Ectodermal cell (in vitro differentiated cells): Measurements from ENCODE around the gene SIL1.
"Not testable (repeated sequence)": the region's sequence is repeated elsewhere in the genome, so short reads cannot be mapped to it uniquely, and the experiment has no call there.

Experiments used
- H3K27ac ChIP-seq: 2 replicates; pipeline ENCODE4 v1.7.0; 2013; ENCODE audit warnings: mild to moderate bottlenecking, low read depth, low read length; ENCODE audit not compliant: insufficient read depth, poor library complexity, severe bottlenecking
- H3K27me3 ChIP-seq: 2 replicates; pipeline ENCODE4 v1.7.0; 2013; ENCODE audit warnings: mild to moderate bottlenecking, low read length; ENCODE audit not compliant: insufficient read depth, control insufficient read depth, poor library complexity, severe bottlenecking
- H3K36me3 ChIP-seq: one replicate; pipeline ENCODE4 v1.7.0; 2013; ENCODE audit warnings: low read length; ENCODE audit not compliant: control insufficient read depth, insufficient read depth
- H3K4me1 ChIP-seq: one replicate; pipeline ENCODE4 v1.7.0; 2013; ENCODE audit warnings: low read length; ENCODE audit not compliant: control insufficient read depth, insufficient read depth
- H3K4me3 ChIP-seq: 2 replicates; pipeline ENCODE4 v1.7.0; 2013; ENCODE audit warnings: low read depth, low read length, control low read depth; ENCODE audit not compliant: insufficient read depth
- H3K9me3 ChIP-seq: 2 replicates; pipeline ENCODE4 v1.7.0; 2013; ENCODE audit warnings: mild to moderate bottlenecking, low read length, moderate library complexity; ENCODE audit not compliant: control insufficient read depth
- WGBS, 2 experiments: methylation state at CpG; one replicate each; pipeline ENCODE4 v1.1.7; 2013; ENCODE audit warnings: missing lambda C conversion rate in 2 of 2; 5-methylcytosine and 5-hydroxymethylcytosine counted together

Gene SIL1

GRCh38 chr5:139223481-139223880, 25.3 kb upstream of the SIL1 start:
- H3K9me3 ChIP-seq = no peaks in the 10 kb centered on the region
- H3K4me3 ChIP-seq = no peak overlapping the region
- H3K27ac ChIP-seq = no peak overlapping the region
- WGBS, 2 experiments = 91 to 100% methylated on average over 3 of the region's 3 CpGs
- H3K27me3 ChIP-seq = no peaks in the 10 kb centered on the region
- H3K4me1 ChIP-seq = no peaks in the 10 kb centered on the region
- no peaks in the 10 kb centered on the region for H3K36me3 ChIP-seq

DNA sequence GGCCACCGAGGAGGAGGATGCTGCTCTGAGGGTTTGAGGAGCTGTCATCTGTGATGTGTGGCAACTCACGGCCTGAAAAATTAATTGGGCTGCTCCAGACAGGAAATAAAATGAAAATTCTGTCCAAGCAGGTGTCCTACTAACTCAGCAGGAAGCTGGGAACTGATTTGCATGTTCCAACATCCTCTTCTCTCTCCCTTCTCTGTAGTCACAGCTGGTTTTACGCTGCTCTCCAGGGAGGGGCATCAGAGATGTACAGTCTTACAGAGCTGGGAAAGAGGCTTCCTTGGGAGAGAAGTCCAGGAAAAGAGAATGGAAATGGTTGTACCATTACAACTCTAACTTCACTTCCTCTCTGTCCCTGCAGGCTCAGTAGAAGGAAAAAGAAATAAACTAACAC, 24.2 kb upstream of the SIL1 start:
- Histone ChIP-seq H3K27ac (no peak overlapping the region), H3K27me3 (no peaks in the 10 kb centered on the region), H3K4me1 (no peaks in the 10 kb centered on the region), H3K4me3 (no peak overlapping the region), H3K36me3 (no peaks in the 10 kb centered on the region), H3K9me3 (no peaks in the 10 kb centered on the region)
- WGBS, 2 experiments = 79 to 82% methylated on average over 2 to 3 of the region's 3 CpGs

DNA sequence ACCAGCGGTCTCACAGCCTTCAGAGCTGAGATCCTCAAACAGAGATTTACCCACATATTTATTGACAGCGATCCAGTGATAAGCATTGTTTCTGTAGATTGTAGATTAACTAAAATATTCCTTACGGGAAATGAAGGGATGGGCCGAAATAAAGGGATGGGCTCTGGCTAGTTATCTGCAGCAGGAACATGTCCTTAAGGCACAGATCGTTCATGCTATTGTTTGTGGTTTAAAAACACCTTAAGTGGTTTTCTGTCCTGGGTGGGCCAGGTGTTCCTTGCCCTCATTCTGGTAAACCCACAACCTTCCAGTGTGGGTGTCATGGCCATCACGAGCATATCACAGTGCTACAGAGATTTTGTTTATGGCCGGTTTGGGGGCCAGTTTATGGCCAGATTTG, 19.9 kb upstream of the SIL1 start:
- H3K9me3 ChIP-seq, H3K36me3 ChIP-seq, H3K27ac ChIP-seq, H3K4me1 ChIP-seq, H3K27me3 ChIP-seq, H3K4me3 ChIP-seq: not testable (repeated sequence)
- 81 to 83% methylated on average over 6 to 7 of the region's 7 CpGs for WGBS, 2 experiments

- no peaks in the 10 kb centered on the region for H3K36me3 ChIP-seq
- H3K4me1 ChIP-seq = no peaks in the 10 kb centered on the region
- H3K4me3 ChIP-seq = no peak overlapping the region
- no peaks in the 10 kb centered on the region for H3K27me3 ChIP-seq
- H3K9me3 ChIP-seq = no peaks in the 10 kb centered on the region
- no peak overlapping the region for H3K27ac ChIP-seq
- WGBS, 2 experiments = 87 to 90% methylated on average over 14 of the region's 15 CpGs
Observed at GRCh38 chr5:139215107-139215975, 17.2 kb upstream of the SIL1 start.

- no peaks in the 10 kb centered on the region for H3K36me3 ChIP-seq
- no peaks in the 10 kb centered on the region for H3K4me1 ChIP-seq
- 95 to 100% methylated on average over 2 of the region's 2 CpGs for WGBS, 2 experiments
- H3K9me3 ChIP-seq = no peaks in the 10 kb centered on the region
- H3K27ac ChIP-seq = no peak overlapping the region
- no peak overlapping the region for H3K4me3 ChIP-seq
- no peaks in the 10 kb centered on the region for H3K27me3 ChIP-seq
Observed at GRCh38 chr5:139214646-139215045, 16.5 kb upstream of the SIL1 start.

GRCh38 chr5:139212906-139213305, 14.7 kb upstream of the SIL1 start:
- WGBS, 2 experiments = 93 to 95% methylated on average over 2 of the region's 2 CpGs
- Histone ChIP-seq H3K4me1 (no peaks in the 10 kb centered on the region), H3K36me3 (no peaks in the 10 kb centered on the region), H3K27ac (no peak overlapping the region), H3K4me3 (no peak overlapping the region), H3K9me3 (no peaks in the 10 kb centered on the region), H3K27me3 (no peaks in the 10 kb centered on the region)

- no peaks in the 10 kb centered on the region for H3K4me1 ChIP-seq
- H3K36me3 ChIP-seq = no peaks in the 10 kb centered on the region
- 85 to 91% methylated on average over 2 to 3 of the region's 3 CpGs for WGBS, 2 experiments
- no peak overlapping the region for H3K27ac ChIP-seq
- no peaks in the 10 kb centered on the region for H3K9me3 ChIP-seq
- H3K4me3 ChIP-seq = no peak overlapping the region
- no peaks in the 10 kb centered on the region for H3K27me3 ChIP-seq
Observed at GRCh38 chr5:139212486-139212885, 14.3 kb upstream of the SIL1 start.

DNA sequence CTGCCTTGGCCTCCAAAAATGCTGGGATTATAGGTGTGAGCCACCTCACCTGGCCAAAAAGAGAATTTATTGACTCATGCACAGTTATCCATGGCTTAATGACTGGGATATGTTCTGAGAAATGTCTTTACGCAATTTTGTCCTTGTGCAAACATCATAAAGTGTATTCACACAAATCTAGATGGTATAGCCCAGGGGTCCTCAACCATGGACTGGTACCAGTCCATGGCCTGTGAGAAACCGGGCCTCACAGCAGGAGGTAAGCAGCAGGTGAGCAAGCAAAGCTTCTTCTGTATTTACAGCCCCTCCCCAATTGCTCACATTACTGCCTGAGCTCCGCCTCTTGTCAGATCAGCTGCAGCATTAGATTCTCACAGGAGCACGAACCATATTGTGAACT, 12.4 kb upstream of the SIL1 start:
- no peaks in the 10 kb centered on the region for H3K4me1 ChIP-seq
- H3K27me3 ChIP-seq = no peaks in the 10 kb centered on the region
- 65 to 68% methylated on average over 4 of the region's 4 CpGs for WGBS, 2 experiments
- no peak overlapping the region for H3K4me3 ChIP-seq
- H3K27ac ChIP-seq = no peak overlapping the region
- H3K36me3 ChIP-seq = no peaks in the 10 kb centered on the region
- H3K9me3 ChIP-seq = no peaks in the 10 kb centered on the region

DNA sequence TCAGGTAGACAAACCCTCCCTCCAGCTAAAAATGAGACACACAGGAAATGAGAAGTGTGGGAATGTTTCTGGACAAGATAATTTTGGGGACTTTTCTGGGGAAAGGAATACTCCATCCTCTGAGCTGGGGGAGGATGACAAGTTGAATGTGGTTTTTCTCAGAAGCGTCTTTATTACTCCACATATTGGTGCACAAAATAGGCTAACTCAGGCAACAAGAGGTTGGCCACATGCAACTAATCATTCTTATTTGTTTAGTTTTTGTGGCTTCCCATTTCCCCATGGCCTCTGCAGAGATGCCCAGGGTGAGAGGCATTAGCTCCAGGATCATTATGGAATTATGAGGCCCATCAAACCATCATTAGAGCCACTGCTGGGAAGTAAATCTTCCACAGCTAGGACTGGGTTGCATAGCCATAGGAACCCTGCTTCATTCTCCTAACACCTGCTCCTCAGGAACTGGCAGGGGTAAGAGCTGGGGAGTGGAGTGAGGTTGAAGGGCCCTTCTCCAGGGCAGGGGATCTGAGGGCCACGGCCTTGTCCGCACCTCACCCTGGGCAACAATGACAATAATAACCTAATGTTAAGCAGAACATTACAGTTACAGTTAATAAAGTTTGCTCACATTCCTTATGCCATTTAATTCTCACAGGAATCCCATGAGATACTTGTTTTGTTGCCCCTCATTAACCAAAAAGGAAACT, 9.3 kb upstream of the SIL1 start:
- Histone ChIP-seq H3K27ac (no peak overlapping the region), H3K36me3 (no peaks in the 10 kb centered on the region), H3K4me3 (no peak overlapping the region), H3K4me1 (no peaks in the 10 kb centered on the region), H3K9me3 (no peaks in the 10 kb centered on the region), H3K27me3 (no peaks in the 10 kb centered on the region)
- 83 to 93% methylated on average over 3 of the region's 3 CpGs for WGBS, 2 experiments

GRCh38 chr5:139205586-139205985, 7.4 kb upstream of the SIL1 start:
- Histone ChIP-seq H3K4me3 (no peak overlapping the region), H3K9me3 (no peaks in the 10 kb centered on the region), H3K36me3 (no peaks in the 10 kb centered on the region), H3K27ac (no peak overlapping the region), H3K27me3 (no peaks in the 10 kb centered on the region), H3K4me1 (no peaks in the 10 kb centered on the region)
- 91 to 98% methylated on average over 2 of the region's 2 CpGs for WGBS, 2 experiments
